ENCODE results near the gene PRKCA.

PRKCA gene

GRCh38 chr17:66638707-66639479, 336.5 kb downstream of the PRKCA start:
- no peak for DNase-seq (ENCODE audit: low read depth in 2 of 3, low spot score in 2 of 3)

GRCh38 chr17:66643815-66644710, 341.6 kb downstream of the PRKCA start:
- no peak for DNase-seq (ENCODE audit: low read depth in 2 of 3, low spot score in 2 of 3)

GRCh38 chr17:66645259-66645658, 342.8 kb downstream of the PRKCA start:
- no peak for DNase-seq (ENCODE audit: low read depth in 2 of 3, low spot score in 2 of 3)

- DNase-seq (ENCODE audit: low read depth in 2 of 3, low spot score in 2 of 3): no peak
Observed at GRCh38 chr17:66647391-66647983, 345.1 kb downstream of the PRKCA start.

GRCh38 chr17:66649818-66650543, 347.6 kb downstream of the PRKCA start:
- no peak for DNase-seq (ENCODE audit: low read depth in 2 of 3, low spot score in 2 of 3)

GRCh38 chr17:66650544-66650877, 348.1 kb downstream of the PRKCA start:
- no peak for DNase-seq (ENCODE audit: low read depth in 2 of 3, low spot score in 2 of 3)

- DNase-seq (ENCODE audit: low read depth in 2 of 3, low spot score in 2 of 3): no peak
Observed at GRCh38 chr17:66652840-66653507, 350.6 kb downstream of the PRKCA start.

- DNase-seq (ENCODE audit: low read depth in 2 of 3, low spot score in 2 of 3): no peak
Observed at GRCh38 chr17:66654106-66654740, 351.8 kb downstream of the PRKCA start.

- no peak for DNase-seq (ENCODE audit: low read depth in 2 of 3, low spot score in 2 of 3)
Observed at GRCh38 chr17:66654764-66655163, 352.4 kb downstream of the PRKCA start.

- DNase-seq (ENCODE audit: low read depth in 2 of 3, low spot score in 2 of 3): no peak
Observed at GRCh38 chr17:66655461-66655860, 353.0 kb downstream of the PRKCA start.

GRCh38 chr17:66655861-66656260, 353.4 kb downstream of the PRKCA start:
- peak in 2 of 3 experiments; percentile 23 to 32 for DNase-seq (ENCODE audit: low read depth in 2 of 3, low spot score in 2 of 3)

GRCh38 chr17:66661411-66662256, 359.2 kb downstream of the PRKCA start:
- DNase-seq (ENCODE audit: low read depth in 2 of 3, low spot score in 2 of 3): no peak

GRCh38 chr17:66662496-66662895, 360.1 kb downstream of the PRKCA start:
- no peak for DNase-seq (ENCODE audit: low read depth in 2 of 3, low spot score in 2 of 3)

- DNase-seq (ENCODE audit: low read depth in 2 of 3, low spot score in 2 of 3): no peak
Observed at GRCh38 chr17:66663041-66663606, 360.7 kb downstream of the PRKCA start.

GRCh38 chr17:66664336-66664735, 361.9 kb downstream of the PRKCA start:
- no peak for DNase-seq (ENCODE audit: low read depth in 2 of 3, low spot score in 2 of 3)

- no peak for DNase-seq (ENCODE audit: low read depth in 2 of 3, low spot score in 2 of 3)
Observed at GRCh38 chr17:66665194-66665593, 362.8 kb downstream of the PRKCA start.

GRCh38 chr17:66667090-66667489, 364.7 kb downstream of the PRKCA start:
- DNase-seq (ENCODE audit: low read depth in 2 of 3, low spot score in 2 of 3): no peak

GRCh38 chr17:66667491-66668030, 365.1 kb downstream of the PRKCA start:
- peak in 2 of 3 experiments; percentile 27 to 31 for DNase-seq (ENCODE audit: low read depth in 2 of 3, low spot score in 2 of 3)

- no peak for DNase-seq (ENCODE audit: low read depth in 2 of 3, low spot score in 2 of 3)
Observed at GRCh38 chr17:66670206-66670605, 367.8 kb downstream of the PRKCA start.

All from activated CD8-positive, alpha-beta memory T cell treated with anti-CD3 and anti-CD28 coated beads for 48 hours (primary cell).